ENCODE results near the gene PRKAB1.
"Not testable (repeated sequence)": the region's sequence is repeated elsewhere in the genome, so short reads cannot be mapped to it uniquely, and the experiment has no call there.

PRKAB1 gene

GRCh38 chr12:119667577-119668323 is at the start of gene PRKAB1:
TSS of gene PRKAB1 (plus strand) at chr12:119668133. CDS start at chr12:119668245, 112 bp downstream.
- peak; percentile 91 for FAIRE-seq
- DNase-seq (ENCODE audit: insufficient read length, low spot score), result peak; percentile 98

GRCh38 chr12:119618328-119618896 is 49.5 kb upstream of the PRKAB1 start:
- DNase-seq (ENCODE audit: insufficient read length, low spot score); FAIRE-seq: not testable (repeated sequence)

- FAIRE-seq (no peak), DNase-seq (ENCODE audit: insufficient read length, low spot score) (no peak)
Measured at GRCh38 chr12:119620490-119620889, 47.4 kb upstream of the PRKAB1 start.

- no peak for FAIRE-seq
- DNase-seq (ENCODE audit: insufficient read length, low spot score), result no peak
Measured at GRCh38 chr12:119621878-119622277, 46.1 kb upstream of the PRKAB1 start.

GRCh38 chr12:119624966-119625365 is 43.0 kb upstream of the PRKAB1 start:
- no peak for DNase-seq (ENCODE audit: insufficient read length, low spot score)
- FAIRE-seq, result no peak

- FAIRE-seq (no peak), DNase-seq (ENCODE audit: insufficient read length, low spot score) (no peak)
Measured at GRCh38 chr12:119627019-119627643, 40.8 kb upstream of the PRKAB1 start.

- DNase-seq (ENCODE audit: insufficient read length, low spot score) (no peak), FAIRE-seq (no peak)
Measured at GRCh38 chr12:119627686-119628085, 40.2 kb upstream of the PRKAB1 start.

GRCh38 chr12:119630223-119630780 is 37.6 kb upstream of the PRKAB1 start:
- DNase-seq (ENCODE audit: insufficient read length, low spot score), result no peak
- FAIRE-seq, result no peak

- FAIRE-seq (no peak), DNase-seq (ENCODE audit: insufficient read length, low spot score) (no peak)
Measured at GRCh38 chr12:119630962-119631550, 36.9 kb upstream of the PRKAB1 start.

GRCh38 chr12:119631930-119632678 is 35.8 kb upstream of the PRKAB1 start:
- FAIRE-seq (no peak), DNase-seq (ENCODE audit: insufficient read length, low spot score) (no peak)

GRCh38 chr12:119634743-119635142 is 33.2 kb upstream of the PRKAB1 start:
- FAIRE-seq (no peak), DNase-seq (ENCODE audit: insufficient read length, low spot score) (no peak)

GRCh38 chr12:119642986-119643385 is 24.9 kb upstream of the PRKAB1 start:
- FAIRE-seq (no peak), DNase-seq (ENCODE audit: insufficient read length, low spot score) (no peak)

- FAIRE-seq, result no peak
- no peak for DNase-seq (ENCODE audit: insufficient read length, low spot score)
Measured at GRCh38 chr12:119644930-119645329, 23.0 kb upstream of the PRKAB1 start.

GRCh38 chr12:119645535-119646059 is 22.3 kb upstream of the PRKAB1 start:
- FAIRE-seq (no peak), DNase-seq (ENCODE audit: insufficient read length, low spot score) (no peak)

GRCh38 chr12:119649202-119649808 is 18.6 kb upstream of the PRKAB1 start:
- DNase-seq (ENCODE audit: insufficient read length, low spot score) (peak; percentile 40), FAIRE-seq (no peak)

- DNase-seq (ENCODE audit: insufficient read length, low spot score) (no peak), FAIRE-seq (no peak)
Measured at GRCh38 chr12:119652665-119653064, 15.3 kb upstream of the PRKAB1 start.

- not testable (repeated sequence) for FAIRE-seq; DNase-seq (ENCODE audit: insufficient read length, low spot score)
Measured at GRCh38 chr12:119657001-119657400, 10.9 kb upstream of the PRKAB1 start.

GRCh38 chr12:119658166-119658565 is 9.8 kb upstream of the PRKAB1 start:
- not testable (repeated sequence) for FAIRE-seq; DNase-seq (ENCODE audit: insufficient read length, low spot score)

GRCh38 chr12:119659289-119659897 is 8.5 kb upstream of the PRKAB1 start:
- DNase-seq (ENCODE audit: insufficient read length, low spot score) (peak; percentile 33), FAIRE-seq (no peak)
